NCI-H187 (cell line): ENCODE results near the gene SHROOM1.
A peak's percentile ranks its signal among the peaks of the same experiment; 100 is the strongest.

Source experiments
- DNase-seq, 2 experiments: peaks; one replicate each; lab custom pipeline; 2025; lab: John Stamatoyannopoulos, UW

Gene SHROOM1

DNA sequence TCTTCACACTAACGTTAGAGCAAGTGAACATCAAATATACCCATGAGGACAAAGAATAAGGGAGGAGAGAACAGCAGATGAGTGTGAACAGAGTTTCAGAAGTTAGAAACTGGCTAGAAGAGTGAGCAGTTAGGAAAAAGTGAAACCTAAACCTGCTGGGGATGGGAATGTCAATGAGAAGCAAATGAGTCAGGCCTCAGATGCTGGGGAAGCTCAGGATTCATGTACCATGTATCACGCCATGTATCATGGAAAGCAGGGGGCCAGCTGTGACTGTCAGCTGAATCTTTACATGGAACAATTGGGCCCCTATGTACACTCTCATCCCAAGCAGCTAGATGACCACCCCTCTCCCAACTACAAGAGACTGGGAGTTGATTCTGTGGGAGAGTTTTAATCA, 19.6 kb upstream of the SHROOM1 start:
- DNase-seq = no peak

DNA sequence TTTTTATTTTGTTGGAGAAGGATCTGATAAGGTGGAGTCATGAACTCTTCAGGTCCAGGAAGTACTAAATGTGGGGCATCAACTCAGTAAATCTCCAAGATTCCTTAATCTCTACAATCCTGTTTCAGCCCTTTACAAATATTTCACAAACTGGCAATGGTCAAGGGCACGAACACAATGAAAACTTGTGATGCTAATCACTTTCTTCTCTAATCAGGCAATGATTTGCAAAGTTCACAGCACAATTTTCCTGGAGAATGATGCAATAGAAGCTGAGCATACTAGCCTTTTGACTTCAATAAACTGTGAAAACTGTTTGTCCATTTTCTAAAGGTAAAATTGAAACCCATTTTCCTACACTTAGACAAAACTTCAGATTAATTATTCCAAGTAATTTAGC, 18.9 kb upstream of the SHROOM1 start:
- no peak for DNase-seq

DNA sequence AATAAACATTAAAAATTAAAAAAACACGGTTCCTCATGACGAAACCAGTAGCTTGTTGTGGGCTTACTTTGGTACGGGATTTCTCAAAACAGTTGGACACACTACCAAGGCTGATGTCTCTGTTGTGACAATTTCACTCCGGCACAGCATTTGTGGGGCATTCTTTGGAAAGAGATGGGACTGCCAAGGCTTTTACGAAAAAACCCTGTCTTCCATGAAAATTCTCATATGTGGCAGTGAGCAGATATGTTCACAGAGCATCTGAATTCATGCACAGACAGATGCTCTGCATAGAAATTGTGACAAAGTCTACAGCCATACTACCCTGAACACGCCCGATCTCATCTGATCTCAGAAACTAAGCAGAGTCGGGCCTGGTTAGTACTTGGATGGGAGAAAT, 17.8 kb upstream of the SHROOM1 start:
- no peak for DNase-seq

DNA sequence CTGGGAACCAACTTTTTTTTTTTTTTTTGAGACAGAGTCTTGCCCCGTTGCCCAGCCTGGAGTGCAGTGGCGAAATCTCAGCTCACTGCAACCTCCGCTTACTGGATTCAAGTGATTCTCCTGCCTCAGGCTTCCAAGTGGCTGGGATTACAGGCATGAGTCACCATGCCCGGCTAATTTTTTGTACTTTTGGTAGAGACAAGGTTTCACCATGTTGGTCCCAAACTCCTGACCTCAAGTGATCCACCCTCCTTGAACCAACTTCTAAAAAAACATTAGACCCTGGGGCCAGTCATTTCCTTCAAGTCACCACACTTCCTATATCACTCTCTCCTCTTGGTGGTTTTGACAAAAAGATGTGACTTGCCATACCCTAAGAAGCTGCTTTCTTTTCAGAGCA, 10.9 kb upstream of the SHROOM1 start:
- no peak for DNase-seq

DNA sequence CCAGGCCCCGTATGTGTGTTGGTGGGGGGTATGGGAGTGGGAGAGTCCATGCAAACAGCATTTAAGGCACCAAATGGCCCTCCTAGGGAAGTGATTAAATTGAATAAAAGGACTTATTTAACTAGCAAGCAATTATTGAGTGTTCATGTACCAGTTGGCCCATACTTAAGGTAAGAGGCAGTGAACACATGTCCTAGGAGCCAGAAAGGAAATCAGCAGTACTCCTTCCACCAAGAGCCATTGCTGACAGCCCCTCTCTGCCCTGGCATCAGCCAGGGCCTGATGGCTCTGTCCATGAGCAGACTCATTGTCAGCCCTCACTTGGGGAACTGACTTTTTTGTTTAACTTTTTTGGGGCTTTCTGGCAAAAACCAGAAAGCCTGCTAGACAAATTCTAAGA, 10.4 kb upstream of the SHROOM1 start:
- DNase-seq = no peak

DNA sequence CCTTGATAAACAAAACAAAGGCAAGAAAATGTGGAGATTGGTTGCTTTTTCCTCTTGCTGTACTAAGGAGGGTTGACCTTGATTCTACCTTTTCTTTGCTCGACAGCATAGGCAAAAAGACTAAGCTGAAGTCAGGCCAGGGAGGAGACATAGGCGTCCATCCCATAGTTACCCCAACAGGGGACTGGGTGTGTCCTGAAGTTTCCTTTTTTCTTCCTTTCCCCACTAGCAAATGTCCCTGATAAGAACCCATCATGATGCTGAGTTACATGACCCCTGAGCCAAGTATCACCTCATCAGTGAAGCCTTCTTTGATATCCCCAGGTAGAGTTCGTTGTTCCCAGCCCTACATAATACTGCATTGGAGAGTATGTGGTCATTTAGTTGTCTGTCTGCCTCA, 9.9 kb upstream of the SHROOM1 start:
- DNase-seq = no peak

DNA sequence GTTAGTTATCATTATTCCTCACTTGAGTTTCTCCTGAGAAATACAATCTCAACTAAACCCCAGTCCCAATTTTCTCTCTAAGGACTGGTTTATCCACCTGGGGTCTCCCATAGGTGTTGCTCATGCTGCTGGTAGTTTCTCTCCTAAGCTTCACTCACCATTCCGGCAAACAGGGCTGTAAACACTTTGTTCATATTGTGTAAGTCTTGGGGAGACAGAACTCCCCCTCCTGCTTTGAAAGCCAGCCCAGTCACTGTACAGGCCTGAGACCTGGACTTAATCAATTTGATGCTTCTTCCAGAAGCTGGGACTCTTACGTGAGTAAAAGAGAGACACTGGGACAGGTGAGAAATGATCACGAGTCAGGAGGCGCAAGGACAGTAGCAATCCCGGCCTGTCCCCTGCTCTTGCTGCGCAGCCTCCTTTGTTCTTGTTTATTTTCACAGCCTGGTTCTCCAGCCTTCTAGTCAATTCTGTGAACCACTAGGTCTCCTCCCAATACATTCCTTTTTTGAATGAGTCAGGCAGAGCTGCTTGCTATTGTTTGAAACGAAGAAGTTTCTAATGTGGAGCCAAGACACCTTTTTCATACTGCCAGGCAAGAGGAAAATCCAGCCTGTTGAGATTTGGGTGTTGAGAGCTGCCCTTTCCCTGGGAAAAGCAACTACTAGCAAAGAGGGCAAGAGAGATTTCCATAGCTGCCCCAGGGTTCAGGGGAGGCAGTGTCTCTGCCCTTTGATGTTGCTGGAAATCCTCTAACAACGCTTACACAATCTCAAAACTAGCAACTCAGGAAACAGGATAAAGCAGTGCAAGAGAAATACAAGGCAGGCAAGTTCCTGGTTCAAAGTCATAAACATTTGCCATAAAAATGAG, 9.2 kb upstream of the SHROOM1 start:
- DNase-seq = no peak

DNA sequence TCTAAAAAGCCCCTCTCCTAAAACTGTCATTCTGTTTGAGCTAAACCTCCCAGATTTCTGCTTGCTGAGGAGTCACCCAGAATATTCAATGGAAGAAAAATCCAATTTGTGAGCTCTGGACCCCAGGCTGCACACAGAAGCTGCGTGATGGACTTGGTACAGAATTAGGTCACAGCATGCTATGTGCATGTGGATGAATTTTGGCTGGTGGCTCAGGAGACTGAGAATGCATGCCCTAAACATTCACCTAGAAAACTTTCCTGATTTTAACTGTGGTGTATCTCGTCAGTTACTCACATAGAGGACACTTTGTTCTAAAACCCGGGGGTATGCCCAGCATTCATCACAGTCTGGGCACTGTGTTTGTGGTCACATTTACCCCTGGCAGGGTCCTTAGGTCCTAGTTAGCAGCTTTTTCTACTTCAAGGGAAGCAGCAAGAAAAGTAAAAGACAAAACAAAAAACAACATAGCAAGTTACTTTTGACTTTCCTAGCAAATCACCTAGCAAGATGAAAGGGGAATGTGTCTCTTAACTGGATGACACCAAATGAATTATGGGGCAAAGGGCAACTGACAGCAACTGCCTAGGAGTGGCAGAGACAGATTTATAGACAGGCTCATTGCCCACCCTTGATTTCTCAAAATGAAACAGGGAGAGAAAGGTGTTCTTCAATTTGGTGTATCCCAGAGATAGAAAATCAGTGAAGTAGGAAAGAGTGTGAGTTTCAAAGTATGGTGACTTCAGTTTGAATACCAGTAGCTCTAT, 8.3 kb upstream of the SHROOM1 start:
- no peak for DNase-seq

DNA sequence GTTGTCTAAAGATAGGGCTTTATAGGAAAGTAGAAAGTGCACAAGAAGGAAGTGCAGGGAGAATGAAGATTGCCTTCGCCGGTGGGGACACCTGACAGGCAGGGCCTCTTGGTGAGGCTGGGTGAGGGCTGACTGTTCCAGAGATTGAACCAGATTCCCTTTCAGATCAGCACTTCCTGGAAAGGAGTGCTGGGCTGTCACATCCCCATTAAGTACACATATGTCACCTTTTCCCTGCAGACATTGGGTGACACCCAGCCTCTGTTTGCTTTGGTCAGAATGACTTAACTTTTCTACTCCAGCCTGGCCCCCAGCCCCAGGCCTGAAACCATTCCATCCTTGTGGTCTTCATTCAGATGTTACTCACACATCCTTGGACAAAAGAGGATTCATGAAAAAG, 7.4 kb upstream of the SHROOM1 start:
- no peak for DNase-seq

DNA sequence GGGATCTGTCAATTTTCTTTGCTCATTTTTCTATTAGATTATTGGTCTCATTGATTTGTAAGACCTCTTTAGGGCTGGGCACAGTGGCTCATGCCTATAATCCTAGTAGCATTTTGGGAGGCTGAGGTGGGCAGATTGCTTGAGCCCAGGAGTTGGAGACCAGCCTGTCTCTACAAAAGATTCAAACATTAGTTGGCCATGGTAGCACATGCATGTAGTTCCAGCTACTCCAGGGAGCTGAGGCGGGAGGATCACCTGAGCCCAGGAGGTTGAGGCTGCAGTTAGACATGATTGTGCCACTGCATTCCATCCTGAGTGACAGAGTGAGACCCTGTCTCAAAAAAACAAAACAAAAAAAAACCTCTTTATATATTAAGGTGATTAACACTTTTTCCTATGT, 6.4 kb upstream of the SHROOM1 start:
- DNase-seq = no peak

DNA sequence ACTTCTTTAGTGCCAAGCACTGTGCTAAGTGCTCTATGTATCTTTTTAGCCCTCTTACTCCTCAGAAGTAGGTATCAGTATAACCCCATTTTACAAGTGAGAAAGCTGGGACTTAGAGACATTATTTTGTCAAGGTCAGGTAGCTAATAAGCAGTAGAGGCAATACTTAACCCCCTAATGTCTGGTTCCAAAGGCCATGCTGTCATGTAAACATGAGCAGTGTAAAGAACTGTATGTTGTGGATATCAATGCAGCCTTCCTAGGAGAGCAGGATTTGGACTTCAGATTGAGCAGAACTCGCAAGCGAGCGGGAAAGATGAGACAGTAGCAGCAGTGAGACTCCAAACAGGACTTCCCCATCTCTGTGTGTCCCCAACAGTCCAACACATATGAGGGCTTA, 3.6 kb upstream of the SHROOM1 start:
- DNase-seq = no peak

DNA sequence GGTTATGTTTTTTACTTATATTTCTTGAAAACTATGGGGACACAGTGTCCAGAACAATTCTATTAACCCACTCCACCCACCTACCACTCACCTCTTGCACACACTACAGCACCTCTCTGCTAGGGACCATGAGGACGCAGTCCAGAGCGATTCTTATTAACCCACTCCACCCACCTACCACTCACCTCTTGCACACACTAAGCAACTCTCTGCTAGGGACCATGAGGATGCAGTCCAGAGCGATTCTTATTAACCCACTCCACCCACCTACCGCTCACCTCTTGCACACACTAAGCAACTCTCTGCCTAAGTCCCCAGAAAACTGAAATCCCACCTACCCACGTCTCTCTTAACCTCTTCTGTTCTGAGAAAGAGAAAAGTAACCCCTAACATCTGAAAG, 2.2 kb upstream of the SHROOM1 start:
- DNase-seq = no peak

DNA sequence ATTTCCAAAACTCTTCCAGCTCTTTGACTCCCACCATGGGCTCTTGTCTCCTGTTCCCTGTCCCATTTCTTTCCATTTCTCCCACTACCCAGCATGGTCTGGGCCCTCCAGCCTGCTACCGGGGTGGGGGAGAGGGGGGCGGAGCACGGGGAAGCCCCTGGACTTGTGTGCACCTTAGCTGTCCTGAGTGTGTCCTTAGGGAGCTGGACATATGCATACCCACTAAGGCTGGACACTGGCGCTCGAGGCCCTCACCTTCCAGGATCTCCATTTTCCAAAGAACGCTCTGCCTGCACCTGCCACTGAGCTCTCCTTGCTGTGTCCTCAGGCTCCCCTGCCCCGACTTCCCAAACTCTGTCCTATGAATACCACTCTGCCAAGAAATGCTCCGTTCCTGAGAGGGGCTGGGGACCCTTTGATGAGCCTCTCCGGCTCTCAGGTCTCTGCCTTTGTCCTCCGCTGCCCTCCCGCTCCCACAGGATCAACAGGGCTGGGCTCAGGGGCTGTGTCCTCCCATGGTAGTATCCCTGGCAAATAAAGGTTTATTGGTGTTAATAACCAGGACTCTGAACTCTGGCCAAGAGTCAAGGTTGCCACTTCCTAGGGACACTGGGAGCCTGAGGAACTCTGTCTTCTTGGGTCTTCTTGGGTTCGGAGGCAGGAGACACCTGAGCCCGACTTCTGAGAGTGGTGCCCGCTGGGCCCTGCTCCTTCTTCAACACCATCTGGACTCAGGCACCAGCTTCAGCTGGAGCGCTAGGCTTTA, 831 bp upstream of the SHROOM1 start:
- DNase-seq = no peak

DNA sequence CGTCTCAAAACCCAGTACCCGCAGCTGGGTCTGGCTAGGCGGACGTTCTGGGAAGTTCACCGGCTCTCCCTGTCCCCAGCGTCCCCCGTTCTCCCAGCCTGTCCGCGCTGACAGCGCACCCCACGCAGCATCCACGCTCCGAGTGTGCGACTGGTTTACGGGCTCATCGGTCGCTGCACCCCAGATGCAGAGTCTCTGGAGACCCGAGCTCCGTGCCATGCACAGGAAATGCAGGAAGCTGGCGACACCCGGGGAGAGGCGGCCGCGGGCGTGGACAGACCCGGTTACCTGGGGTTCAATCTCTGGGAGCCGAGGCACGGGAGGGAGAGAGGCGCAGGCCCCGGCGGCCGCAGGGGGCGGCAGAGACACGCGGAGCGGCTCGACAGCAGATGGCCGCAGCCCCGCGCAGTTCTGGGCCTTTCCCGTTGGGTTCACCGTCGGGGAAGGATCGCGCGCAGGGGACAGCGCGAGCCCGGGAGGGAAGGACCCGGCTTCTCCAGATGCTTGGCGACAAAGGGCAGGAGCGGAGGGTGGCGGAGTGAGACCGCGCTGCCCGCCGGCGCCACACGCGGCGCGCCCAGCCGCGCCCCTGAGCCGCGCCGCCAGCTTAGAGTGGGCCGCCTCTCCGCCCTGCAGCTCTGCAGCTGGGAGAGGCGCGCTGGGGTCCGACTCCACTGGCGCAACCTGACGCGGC, 558 bp downstream of the SHROOM1 start:
- peak; percentile 15 to 41 for DNase-seq

DNA sequence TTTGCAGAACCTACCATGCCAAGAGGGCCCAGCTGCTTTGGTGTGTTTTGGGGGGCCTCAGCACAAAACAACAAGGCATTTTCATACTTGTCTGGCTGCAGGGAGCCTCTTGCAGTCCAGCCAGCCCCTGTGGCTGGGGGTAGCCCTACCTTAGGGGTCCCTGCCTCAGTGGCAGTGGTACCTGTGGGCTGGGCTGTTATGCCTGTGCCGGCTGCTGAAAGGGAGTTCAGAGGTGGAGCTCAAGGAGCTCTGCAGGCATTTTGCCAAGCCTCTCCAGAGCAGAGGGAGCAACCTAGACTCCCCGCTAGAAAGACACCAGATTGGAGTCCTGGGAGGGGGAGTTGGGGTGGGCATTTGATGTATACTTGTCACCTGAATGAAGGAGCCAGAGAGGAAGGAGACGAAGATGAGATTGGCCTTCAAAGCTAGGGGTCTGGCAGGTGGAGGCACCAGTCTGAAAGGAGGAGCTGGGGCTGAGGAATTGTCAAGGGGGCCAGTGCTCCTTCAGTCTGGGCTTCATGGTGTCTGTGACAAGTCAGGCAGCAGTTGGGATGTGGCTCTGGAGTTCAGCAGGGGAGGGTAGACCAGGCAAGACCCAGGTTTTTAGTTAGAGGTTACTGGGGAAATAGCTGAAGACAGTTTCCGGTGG, 1.5 kb downstream of the SHROOM1 start:
- no peak for DNase-seq

DNA sequence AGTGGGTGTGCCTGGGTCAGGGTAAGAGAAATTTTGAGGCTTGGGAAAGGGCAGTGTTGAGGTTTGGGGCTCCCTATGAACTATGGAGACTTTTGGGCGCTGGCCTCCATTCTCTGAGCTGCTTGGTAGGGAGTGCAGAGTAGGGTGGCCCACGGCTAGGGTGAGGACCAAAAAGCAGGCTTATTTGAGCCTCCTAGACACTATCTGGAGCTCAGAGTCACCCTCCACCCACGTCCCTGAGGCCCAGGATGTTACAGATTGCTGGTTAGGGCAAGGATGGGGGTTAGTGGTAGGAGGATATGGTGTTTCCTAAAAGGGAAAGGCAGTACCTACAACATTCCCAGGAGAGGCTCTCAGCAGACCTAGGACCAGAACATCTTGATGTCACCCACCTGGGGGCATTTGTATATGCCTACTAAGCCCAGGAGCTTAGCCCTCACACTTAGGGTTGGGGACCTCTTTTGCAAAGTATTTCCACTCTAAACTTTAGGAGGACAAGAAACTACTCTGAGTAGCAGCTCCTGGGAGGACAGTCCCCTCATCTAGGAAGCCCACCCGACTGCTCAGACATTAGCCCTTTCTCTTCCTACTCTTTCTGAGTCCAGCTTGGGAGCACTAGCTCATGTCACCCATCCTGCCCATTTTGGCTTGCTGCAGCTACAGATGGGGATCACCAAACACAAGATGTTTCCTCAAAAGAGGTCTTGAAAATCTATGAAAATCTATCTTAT, 2.3 kb downstream of the SHROOM1 start:
- no peak for DNase-seq

DNA sequence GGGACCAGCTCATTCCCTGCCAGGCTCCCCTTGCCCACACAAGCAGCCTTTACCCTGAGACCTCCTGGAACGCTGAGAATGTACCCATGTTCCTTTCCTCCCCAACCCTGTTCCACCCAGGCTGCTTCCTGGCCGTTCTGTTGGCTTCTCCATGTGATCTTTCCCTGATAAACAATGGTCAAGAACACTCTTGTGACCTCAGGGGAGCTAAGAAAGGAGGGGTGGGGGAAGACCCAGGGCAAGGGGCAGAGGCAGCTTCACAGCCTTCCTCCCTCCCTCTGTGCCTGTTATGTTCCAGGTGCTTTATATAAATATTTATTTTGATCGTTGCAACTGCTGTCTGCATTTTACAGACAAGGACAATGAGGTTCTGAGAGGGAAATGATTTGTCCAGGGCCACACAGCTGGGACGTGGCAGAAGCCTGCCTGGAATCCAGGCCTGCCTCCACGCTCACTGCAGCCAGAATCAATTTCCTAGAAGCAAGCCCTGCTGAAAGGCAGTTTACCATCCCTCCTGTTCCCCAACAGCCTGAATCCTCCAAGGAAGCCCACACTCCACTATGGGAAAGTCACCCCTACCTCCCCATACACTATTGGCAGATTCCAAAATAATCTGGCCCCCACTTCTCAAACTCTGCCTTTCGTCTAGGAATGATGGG, 3.9 kb downstream of the SHROOM1 start:
- no peak for DNase-seq

DNA sequence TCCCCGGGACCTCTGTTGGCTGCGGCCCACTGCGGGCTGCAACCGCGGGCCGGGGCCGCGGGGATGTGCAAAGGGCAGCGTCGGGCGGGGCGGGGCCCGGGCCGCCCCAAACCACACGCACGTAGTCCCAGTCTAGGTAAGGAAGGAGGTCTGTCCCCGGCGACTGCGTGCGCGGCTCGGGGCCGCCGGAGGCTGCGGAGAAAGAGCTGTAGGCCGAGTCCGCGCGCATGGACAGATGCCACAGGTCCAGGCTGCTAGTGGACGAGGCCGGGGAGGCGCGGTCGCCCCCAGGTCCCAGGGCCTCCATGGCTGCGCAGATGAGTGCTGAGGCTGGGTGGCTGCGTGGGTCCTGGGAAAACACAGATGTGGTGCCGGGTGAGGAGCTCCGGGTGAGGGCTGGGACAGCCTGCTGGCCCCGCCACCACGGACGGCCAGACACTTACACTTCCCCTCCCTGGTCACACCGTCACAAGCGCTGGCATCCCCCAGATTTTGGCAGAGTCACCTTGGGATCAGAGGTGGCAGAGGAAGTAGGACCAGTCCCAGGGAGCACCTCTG, 4.5 kb downstream of the SHROOM1 start:
- DNase-seq = no peak

DNA sequence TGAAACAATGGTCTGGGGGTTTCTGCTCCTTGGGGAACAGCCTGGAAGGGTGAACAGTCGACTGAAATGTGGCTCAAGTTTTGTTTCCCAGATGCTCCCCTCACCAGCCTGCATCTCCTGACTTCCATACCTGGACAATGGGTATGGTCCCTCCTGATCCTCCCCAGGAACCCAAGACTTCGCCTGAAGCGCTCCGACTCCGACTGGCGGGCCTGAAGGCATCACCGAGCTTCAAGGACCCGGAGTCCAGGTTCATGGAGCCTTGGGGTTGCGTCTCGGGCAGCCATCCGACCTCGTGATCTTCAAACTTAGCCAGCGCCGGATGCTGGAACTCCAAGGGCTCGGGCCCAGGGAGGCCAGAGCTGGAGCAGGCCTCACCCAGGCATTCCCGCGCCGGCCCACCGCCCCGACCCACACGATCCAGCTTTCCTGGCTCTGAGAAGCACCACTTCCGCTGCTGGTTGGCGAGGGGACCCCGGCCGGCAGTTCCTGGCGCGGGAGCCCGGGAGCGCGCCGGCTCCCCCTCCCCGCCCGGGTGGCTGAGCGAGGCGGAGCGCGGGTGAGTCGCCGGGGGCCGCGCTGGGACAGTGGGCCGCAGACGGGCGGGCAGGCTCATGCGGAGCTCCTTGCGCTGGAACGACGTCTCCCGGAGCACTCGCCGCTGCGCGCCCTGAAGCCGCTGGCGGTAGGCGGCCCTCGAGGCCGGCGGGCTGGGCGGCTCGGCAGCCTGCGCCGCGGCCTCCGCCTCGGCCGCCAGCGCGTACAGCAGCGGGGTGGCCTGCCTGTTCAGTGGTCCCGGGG, 5.2 kb downstream of the SHROOM1 start:
- no peak for DNase-seq
